K562 (cell line): ENCODE data around the gene DCUN1D3. TPM values are rescaled to one million over a fixed set of nuclear protein-coding genes. Genes with fewer than 3 reads are reported as not detected.

Experiments used
- CBFA2T2 ChIP-seq: fragments of 450-650 bp; conservative IDR thresholded peaks from 2 replicates; pipeline ENCODE4 v1.6.1; 2017; ENCODE audit warnings: mild to moderate bottlenecking
- CBX8 ChIP-seq: fragments of 200-600 bp; sonication (generic); IDR thresholded peaks from 2 replicates; pipeline ENCODE4 v1.6.1; 2012; ENCODE audit warnings: borderline replicate concordance, mixed run types, low read depth, mild to moderate bottlenecking, moderate library complexity, mixed read lengths, low read length, control low read depth, inconsistent platforms; ENCODE audit not compliant: poor library complexity, severe bottlenecking; ENCODE audit errors: extremely low read depth
- DMBX1 ChIP-seq: fragments of 250-450 bp; sonication (Bioruptor Pico); IDR thresholded peaks from 2 replicates; pipeline ENCODE4 v1.8.0; 2022; ENCODE audit warnings: inconsistent platforms, mild to moderate bottlenecking, moderate library complexity, borderline replicate concordance
- E2F5 ChIP-seq: sonication (generic); formaldehyde crosslinking; IDR thresholded peaks from 2 replicates; pipeline ENCODE4 v1.8.0; 2022; ENCODE audit warnings: mild to moderate bottlenecking, missing genetic modification reagents
- ELF2 ChIP-seq: fragments of 250-450 bp; sonication (Bioruptor Pico); IDR thresholded peaks from 2 replicates; pipeline ENCODE4 v1.5.0; 2021; ENCODE audit warnings: mild to moderate bottlenecking
- EP300 ChIP-seq: IDR thresholded peaks from 2 replicates; pipeline ENCODE4 v1.6.1; 2012; ENCODE audit warnings: low read length, improper control_type of control experiment
- FOXK1 ChIP-seq: sonication (generic); formaldehyde crosslinking; IDR thresholded peaks from 2 replicates; pipeline ENCODE4 v1.8.0; 2022; ENCODE audit warnings: missing genetic modification reagents, mild to moderate bottlenecking, borderline replicate concordance
- HLTF ChIP-seq: fragments of 450-650 bp; IDR thresholded peaks from 2 replicates; pipeline ENCODE4 v1.6.1; 2016
- MEF2D ChIP-seq: conservative IDR thresholded peaks from 2 replicates; pipeline ENCODE4 v1.6.1; 2016; ENCODE audit warnings: low read depth, missing genetic modification characterization, missing compliant biosample characterization
- MEIS2 ChIP-seq: fragments of 450-650 bp; IDR thresholded peaks from 2 replicates; pipeline ENCODE4 v1.6.1; 2014; ENCODE audit warnings: mild to moderate bottlenecking; ENCODE audit not compliant: partially characterized antibody
- MTA1 ChIP-seq: fragments of 450-650 bp; IDR thresholded peaks from 2 replicates; pipeline ENCODE4 v1.6.1; 2017; ENCODE audit warnings: borderline replicate concordance
- PBX2 ChIP-seq, 2 experiments: IDR thresholded peaks in 1 of 2; conservative IDR thresholded peaks in 1 of 2; 2 replicates each; pipeline ENCODE4 v1.6.1; 2016; ENCODE audit warnings: low read depth in 2 of 2, mild to moderate bottlenecking in 1 of 2, missing compliant biosample characterization in 1 of 2, missing genetic modification characterization in 1 of 2, moderate library complexity in 1 of 2
- RCOR1 ChIP-seq, 2 experiments: IDR thresholded peaks; 2 replicates each; pipeline ENCODE4 v1.6.1; 2012; ENCODE audit warnings: low read depth in 2 of 2, low read length in 2 of 2, borderline replicate concordance in 1 of 2, improper control_type of control experiment in 1 of 2
- SRSF3 ChIP-seq: fragments of 200-400 bp; formaldehyde crosslinking; IDR thresholded peaks from 2 replicates; pipeline ENCODE4 v1.6.1; 2016; ENCODE audit warnings: mild to moderate bottlenecking, low read length, moderate library complexity; ENCODE audit not compliant: insufficient read depth
- TSC22D4 ChIP-seq: fragments of 450-650 bp; IDR thresholded peaks from 2 replicates; pipeline ENCODE4 v1.6.1; 2016; ENCODE audit warnings: missing genetic modification characterization, missing biosample characterization, control low read depth
- ZBTB11 ChIP-seq, 3 experiments: fragments of 200-800 bp in 1 of 3; fragments of 250-450 bp in 1 of 3; fragments of 450-650 bp in 1 of 3; sonication (Bioruptor Pico) in 1 of 3; sonication (Bioruptor generic) in 1 of 3; formaldehyde crosslinking in 1 of 3; IDR thresholded peaks; 2 replicates each; pipeline versions ENCODE4 v1.6.1 to v1.8.0; 2016 to 2022; ENCODE audit warnings: mild to moderate bottlenecking in 2 of 3, missing genetic modification characterization in 2 of 3, missing compliant biosample characterization in 1 of 3, moderate library complexity in 1 of 3
- ZFP1 ChIP-seq: fragments of 450-650 bp; formaldehyde crosslinking; IDR thresholded peaks from 2 replicates; pipeline ENCODE4 v1.4.0; 2020; ENCODE audit warnings: mild to moderate bottlenecking, mixed read lengths
- ZNF584 ChIP-seq: fragments of 200-800 bp; sonication (Bioruptor generic); IDR thresholded peaks from 2 replicates; pipeline ENCODE4 v1.6.1; 2016; ENCODE audit warnings: low read depth, mild to moderate bottlenecking, missing genetic modification characterization, missing compliant biosample characterization
- ZNF717 ChIP-seq: fragments of 250-450 bp; sonication (Bioruptor Pico); IDR thresholded peaks from 2 replicates; pipeline ENCODE4 v1.5.0; 2021
- polyA plus RNA-seq, 8 experiments: library from polyadenylated mRNA; depleted of rRNA in 4 of 8; stranded (reverse) in 5 of 8; unstranded in 3 of 8; fragments of >200 nt; fragmentation: Nextera tagmentation in 2 of 8; fragmentation: Illumina TruSeq in 1 of 8; extraction: Ambion mirVana in 2 of 8; extraction: Trizol in 1 of 8; gene quantifications; 2 replicates each; pipeline versions ENCODE4 v1.2.1 to v1.2.3, GENCODE V29; 2011 to 2014; ENCODE audit warnings: inconsistent platforms in 1 of 8, missing spikeins in 1 of 8
- total RNA-seq, 7 experiments: library from RNA; depleted of rRNA in 6 of 7; stranded (reverse); fragments of >200 nt in 6 of 7; fragmentation: Illumina TruSeq in 2 of 7; extraction: Trizol in 2 of 7; gene quantifications; 2 replicates each; pipeline versions ENCODE4 v1.2.1 to v1.2.3, GENCODE V29; 2011 to 2021; ENCODE audit warnings: low replicate concordance in 1 of 7

DCUN1D3 gene
- total and polyA plus RNA-seq, 9 of the 15 experiments (the other 6 are each of a cell fraction or from before 2014, with no cell fraction given): 1.0 to 4.7 (median 2.2) TPM

GRCh38 chr16:20904507-20905081 is 4.4 kb upstream of the DCUN1D3 start (continued):
- TF ChIP-seq ELF2 (CRISPR knock-in tag) (0 out of 2 replicates have a peak, but pooled peaks have one; percentile 65), TSC22D4 (no peak), RCOR1 (IDR thresholded peaks at IDR 0.05; ENCODE audit: borderline replicate concordance in 1 of 2, low read depth in 2 of 2, low read length in 2 of 2) (0 out of 4 replicates have a peak, but pooled peaks of 1 of the 2 experiments have one; percentile 11), HLTF (0 out of 2 replicates have a peak, but pooled peaks have one; percentile 17), E2F5 (no peak), FOXK1 (CRISPR knock-in tag) (no peak), MTA1 (peak; percentile 72; the same call in 1 of the 2 replicates), EP300 (peak; percentile 5; the same call in 1 of the 2 replicates), MEF2D (tag) (peak; percentile 59; the same call in 1 of the 2 replicates), ZFP1 (CRISPR knock-in tag) (no peak), CBFA2T2 (peak; percentile 36; the same call in 1 of the 2 replicates), CBX8 (no peak), DMBX1 (CRISPR knock-in tag) (no peak), ZBTB11 (CRISPR knock-in tag; IDR thresholded peaks at IDR 0.05) (0 out of 6 replicates have a peak, but pooled peaks of 1 of the 3 experiments have one; percentile 34), PBX2 (CRISPR knock-in tag; IDR thresholded peaks at IDR 0.05; ENCODE audit: low read depth) (no peak), PBX2 (tag; conservative IDR thresholded peaks at IDR 0.05; ENCODE audit: low read depth) (peak; percentile 6; the same call in 1 of the 2 replicates), MEIS2 (peak; percentile 11), SRSF3 (no peak), ZNF584 (no peak), ZNF717 (CRISPR knock-in tag) (no peak)
